Right ventricle myocardium inferior (tissue), 1 donor: ENCODE measurements around the gene SETMAR. TPM values are rescaled to one million over a fixed set of nuclear protein-coding genes. Genes with fewer than 3 reads are reported as not detected.
"Not testable (repeated sequence)": the region's sequence is repeated elsewhere in the genome, so short reads cannot be mapped to it uniquely, and the experiment has no call there.

Experiments
- ATAC-seq: fragments of 200-7000 bp; cut with Tn5 transposase; one replicate; pipeline ENCODE4 v1.9.1; 2020; ENCODE audit warnings: mild to moderate bottlenecking, moderate library complexity
- DNase-seq: peaks from one replicate; pipeline ENCODE4 v3.0.0; 2021; ENCODE audit errors: missing footprints
- intact Hi-C: fragments of 100-400 bp; cut with DNase I; formaldehyde crosslinking; loops from one replicate; pipeline ENCODE4 v1.11.0; 2022
- total RNA-seq: library from RNA; stranded (reverse); fragmentation: NEBNext Ultra II Directional; extraction: Animal tissue kit (Norgen Biotek cat#: 25700); gene quantifications from one replicate; pipeline ENCODE4 v1.2.1, GENCODE V29; 2021
- donor health status: DM: no; HTN: yes; CAD: no; lungs with severe emphysema.

The SETMAR gene
- total RNA-seq, 1 donor from 2014 or later, result 15.9 TPM

- intact Hi-C loops, result no loop called here
- ATAC-seq (no peak), DNase-seq (no peak)
Observed at GRCh38 chr3:4309491-4310128, 6.4 kb downstream of the SETMAR start.

GRCh38 chr3:4310971-4311370 is 7.8 kb downstream of the SETMAR start:
- intact Hi-C loops, result no loop called here
- no peak for ATAC-seq

DNA sequence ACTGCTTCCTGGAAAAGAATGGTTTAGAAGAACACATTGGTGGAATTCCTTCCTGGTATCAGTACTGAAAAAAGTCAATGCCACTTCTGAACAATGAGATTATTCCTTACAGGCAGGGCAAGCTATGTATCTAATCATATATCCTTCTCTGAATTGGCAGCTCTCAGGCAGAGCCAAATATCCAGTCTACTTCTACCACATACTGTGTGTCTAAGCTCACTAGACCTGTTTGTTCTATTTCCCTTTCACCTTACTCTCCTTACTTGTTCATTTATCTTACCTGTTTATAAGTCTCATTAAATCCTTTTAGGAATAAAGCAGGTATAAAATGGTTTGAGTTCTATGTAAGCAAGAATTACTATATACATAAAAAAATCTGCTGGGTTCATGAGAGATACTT is 8.3 kb downstream of the SETMAR start:
- intact Hi-C loops, result no loop called here
- DNase-seq (no peak), ATAC-seq (no peak)

More at GRCh38 chr3:4310971-4311370, 7.8 kb downstream of the SETMAR start:
- DNase-seq, result no peak

GRCh38 chr3:4313606-4314293 is 10.6 kb downstream of the SETMAR start:
- ATAC-seq (no peak), DNase-seq (no peak)
- intact Hi-C loops, result no loop called here

- DNase-seq, result no peak
- no peak for ATAC-seq
- intact Hi-C loops, result no loop called here
Observed at GRCh38 chr3:4314688-4315087, 11.5 kb downstream of the SETMAR start.

DNA sequence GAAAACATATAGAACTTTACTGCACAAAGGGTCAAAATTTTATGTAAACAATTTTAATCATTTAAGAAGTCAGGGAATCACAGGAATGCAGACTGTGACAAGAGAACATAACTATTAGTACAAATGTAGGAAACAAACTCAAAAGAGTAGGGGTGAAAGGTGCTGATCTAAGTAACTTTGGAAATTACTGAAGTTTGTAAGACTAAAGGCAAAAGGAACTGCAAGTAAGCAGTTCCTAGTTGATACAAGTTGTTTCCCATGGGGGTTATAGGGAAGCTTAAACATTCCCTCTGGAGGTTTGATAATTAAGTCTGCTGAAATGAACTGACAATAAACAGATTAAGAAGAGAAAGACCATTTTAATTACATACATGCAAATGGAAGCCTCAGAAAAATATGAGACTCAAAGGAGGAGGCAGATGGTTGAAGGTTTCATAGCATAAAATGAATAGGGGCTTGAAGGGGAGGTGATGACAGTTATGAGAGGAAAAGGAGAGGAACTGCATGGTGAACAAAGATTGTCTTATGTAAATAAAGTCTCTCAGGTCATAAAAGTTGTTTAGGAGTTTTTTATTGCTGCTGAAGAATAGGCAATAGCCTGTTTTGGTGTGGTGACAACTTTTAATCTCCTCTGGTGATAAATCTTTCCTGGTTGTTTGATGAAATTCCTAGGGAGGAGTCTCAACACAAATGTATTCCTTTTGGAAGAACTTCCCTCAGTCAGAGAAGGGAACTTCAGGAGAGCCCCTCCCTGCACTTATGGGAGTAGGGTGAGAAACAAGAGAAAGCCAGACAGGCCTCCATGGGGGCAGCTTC is 17.1 kb downstream of the SETMAR start:
- intact Hi-C loops, result no loop called here
- DNase-seq (no peak), ATAC-seq (no peak)

DNA sequence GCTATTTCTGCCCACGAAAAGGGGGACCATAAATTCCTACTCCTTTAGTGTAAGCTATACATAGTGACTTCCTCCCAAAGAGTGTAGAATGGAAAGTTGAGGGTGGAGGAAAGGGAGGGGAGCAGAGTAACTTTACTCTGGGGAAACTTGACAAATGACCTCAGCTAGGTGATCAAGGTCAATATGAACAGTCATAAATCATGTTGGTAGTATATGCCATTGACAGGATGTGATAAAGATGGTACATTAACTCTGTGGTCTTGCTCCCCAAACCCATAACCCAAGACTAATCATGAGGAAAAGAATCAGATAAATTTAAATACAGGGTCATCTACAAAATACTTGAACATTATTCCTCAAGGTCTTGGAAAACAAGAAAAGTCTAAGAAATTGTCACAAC is 18.6 kb downstream of the SETMAR start:
- DNase-seq (no peak), ATAC-seq (no peak)
- intact Hi-C loops, result no loop called here

DNA sequence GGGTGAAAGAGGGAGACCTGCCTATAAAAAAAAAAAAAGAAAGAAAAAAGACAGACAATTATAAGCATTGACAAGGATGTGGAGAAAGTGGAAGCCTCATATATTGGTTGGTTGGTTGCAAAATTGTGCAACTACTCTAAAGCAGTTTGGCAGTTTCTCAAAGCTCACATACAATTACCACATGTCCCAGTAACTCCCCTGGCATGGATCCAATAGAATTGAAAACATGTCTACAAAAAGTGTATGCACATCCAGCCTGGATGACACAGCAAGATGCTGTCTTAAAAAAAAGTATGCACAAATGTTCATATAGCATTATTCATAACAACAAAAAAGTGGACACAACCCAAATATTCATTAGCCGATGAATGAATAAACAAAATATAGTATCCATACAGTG is 19.5 kb downstream of the SETMAR start:
- intact Hi-C loops, result no loop called here
- ATAC-seq, result peak; percentile 10

GRCh38 chr3:4323246-4324027 is 20.3 kb downstream of the SETMAR start:
- DNase-seq (no peak), ATAC-seq (no peak)
- intact Hi-C loops, result no loop called here

More for the DNA sequence above, 19.5 kb downstream of the SETMAR start:
- no peak for DNase-seq

DNA sequence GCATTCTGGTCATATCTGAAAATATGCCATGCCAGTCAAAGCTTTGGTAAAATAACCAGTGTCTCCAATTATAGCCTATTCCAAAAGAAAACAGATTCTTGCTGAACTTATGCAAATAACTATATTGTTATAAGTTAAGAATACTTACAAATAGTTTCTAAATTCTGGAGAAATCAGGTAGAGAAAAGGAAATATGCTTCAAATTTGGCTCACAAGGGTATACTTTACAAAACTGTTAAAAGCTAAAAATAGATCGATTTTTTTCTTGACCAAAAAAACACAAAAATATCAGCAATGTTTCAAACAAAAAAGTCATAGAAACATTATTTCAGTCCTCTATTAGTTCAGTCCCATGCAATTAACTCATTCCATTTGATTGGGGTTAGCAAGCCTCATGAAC is 23.7 kb downstream of the SETMAR start:
- ATAC-seq (no peak), DNase-seq (no peak)
- intact Hi-C loops, result no loop called here

DNA sequence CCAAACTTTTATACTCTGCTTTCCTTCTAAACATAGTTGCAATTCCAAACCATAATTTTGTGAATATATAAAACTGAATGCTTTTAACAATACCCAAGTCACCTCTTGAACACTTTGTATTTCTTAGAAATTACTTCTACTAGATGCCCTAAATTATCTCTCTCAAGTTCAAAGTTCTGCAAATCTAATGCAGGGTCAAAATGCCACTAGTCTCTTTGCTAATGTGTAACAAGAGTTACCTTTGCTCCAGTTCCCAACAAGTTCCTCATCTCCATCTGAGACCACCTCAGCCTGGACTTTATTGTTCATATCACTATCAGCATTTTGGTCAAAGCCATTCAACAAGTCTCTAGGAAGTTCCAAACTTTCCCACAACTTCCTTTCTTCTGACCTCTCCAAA is 26.6 kb downstream of the SETMAR start:
- not testable (repeated sequence) for ATAC-seq

GRCh38 chr3:4332111-4332510 is 28.9 kb downstream of the SETMAR start:
- intact Hi-C loops, result no loop called here
- DNase-seq (no peak), ATAC-seq (no peak)

More for the DNA sequence above, 26.6 kb downstream of the SETMAR start:
- DNase-seq, intact Hi-C loops: not testable (repeated sequence)

DNA sequence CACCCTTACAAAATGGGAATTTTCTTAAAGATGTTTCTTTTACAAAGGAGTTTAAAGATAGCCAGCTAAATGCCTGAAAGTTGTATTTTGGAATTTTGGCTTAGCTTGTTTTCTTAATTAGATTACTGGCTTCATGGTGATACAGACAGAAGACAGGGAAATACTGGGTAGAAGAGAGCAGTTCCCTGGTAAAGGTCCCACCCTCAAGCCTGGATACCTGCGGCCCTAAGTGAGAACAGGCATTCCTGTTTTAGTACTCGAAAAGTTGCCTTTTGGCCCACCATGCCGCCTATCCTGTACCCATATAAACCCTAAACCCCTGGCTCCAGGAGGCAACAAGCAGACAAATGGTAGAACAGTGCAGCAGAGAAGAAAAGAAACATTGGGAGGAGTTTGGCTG is 29.4 kb downstream of the SETMAR start:
- no peak for DNase-seq
- no peak for ATAC-seq
- intact Hi-C loops, result no loop called here

DNA sequence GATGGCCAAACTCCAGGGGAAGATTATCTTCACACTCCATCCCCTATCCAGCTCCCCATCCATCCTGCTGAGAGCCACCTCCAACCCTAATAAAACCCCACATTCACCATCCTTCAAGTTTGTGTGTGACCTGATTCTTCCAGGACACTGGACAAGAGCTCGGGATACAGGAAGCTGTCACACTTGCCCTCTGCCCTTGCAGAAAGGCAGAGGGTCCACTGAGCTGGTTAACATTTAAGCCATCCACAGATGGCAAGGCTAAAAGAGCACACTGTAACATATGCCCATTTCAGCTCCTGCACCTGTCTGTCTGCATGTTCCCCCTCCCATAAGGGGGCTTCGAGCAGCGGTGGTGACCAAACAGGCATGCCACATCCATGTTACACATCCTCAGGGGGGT is 29.8 kb downstream of the SETMAR start:
- DNase-seq (no peak), ATAC-seq (no peak)
- intact Hi-C loops, result no loop called here

- intact Hi-C loops, result no loop called here
- ATAC-seq, result no peak
- no peak for DNase-seq
Observed at GRCh38 chr3:4334548-4334947, 31.4 kb downstream of the SETMAR start.

DNA sequence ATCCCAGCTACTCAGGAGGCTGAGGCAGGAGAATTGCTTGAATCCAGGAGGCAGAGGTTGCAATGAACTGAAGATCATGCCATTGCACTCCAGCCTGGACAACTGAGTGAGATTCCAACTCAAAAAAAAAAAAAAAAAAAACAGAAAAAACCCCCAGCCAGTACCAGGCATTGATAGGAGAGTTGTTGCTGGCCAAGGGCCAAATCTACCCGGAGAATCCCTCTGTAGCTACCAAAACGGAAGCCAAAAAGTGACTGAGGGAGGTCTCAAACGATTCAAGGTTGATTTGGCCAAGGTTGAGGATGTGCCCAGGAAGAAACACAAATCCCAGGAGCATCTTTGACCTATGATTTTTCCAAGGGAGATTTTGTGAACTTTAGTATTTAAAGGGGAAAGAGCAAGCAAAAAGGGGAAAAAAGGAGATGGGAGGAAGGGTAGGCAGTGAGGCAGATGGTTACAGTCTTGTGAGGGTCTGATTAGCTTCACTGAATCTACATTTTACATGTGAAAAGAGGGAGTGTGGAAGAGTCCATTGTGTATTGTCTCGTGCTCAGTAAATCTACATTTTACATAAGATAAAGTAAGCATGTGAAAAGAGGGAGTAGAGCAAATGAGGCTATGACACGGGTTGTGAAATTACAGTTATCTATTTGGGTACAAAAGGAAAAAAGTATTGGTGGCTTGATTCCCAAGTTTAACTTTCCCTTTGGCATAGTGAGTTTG is 32.8 kb downstream of the SETMAR start:
- ATAC-seq (no peak), DNase-seq (no peak)
- intact Hi-C loops, result no loop called here

DNA sequence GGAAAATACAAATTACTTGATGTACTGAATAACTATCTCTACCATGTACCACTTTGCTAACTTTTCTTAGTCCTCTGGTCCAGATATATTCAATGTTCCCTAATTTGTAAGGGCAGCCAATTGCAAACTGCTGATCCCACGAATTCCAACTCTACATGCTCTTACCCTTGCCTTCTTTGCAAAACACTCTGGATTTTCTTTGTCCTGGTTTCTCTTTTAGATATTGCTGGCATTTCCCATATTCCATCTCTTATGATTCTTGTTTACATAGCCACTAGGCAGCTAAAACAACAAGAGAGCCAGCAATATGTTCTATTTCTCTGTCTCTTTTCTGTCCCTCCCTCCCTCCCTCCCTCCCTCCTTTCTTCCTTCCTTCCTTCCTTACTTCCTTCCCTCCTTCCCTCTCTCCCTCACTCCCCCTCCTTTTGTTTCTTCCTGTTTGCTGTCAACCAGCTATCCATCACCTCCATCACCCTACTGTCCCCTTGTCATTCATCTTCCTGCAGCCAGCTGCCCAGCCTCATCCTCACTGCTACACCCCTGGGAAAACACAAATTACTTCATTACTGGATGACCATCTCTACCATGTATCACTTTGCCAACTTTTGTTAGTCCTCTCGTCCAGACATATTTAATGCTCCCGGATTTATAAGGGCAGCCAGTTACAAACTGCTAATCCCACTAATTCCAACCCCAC is 33.8 kb downstream of the SETMAR start:
- DNase-seq (no peak), ATAC-seq (no peak)
- intact Hi-C loops, result no loop called here

DNA sequence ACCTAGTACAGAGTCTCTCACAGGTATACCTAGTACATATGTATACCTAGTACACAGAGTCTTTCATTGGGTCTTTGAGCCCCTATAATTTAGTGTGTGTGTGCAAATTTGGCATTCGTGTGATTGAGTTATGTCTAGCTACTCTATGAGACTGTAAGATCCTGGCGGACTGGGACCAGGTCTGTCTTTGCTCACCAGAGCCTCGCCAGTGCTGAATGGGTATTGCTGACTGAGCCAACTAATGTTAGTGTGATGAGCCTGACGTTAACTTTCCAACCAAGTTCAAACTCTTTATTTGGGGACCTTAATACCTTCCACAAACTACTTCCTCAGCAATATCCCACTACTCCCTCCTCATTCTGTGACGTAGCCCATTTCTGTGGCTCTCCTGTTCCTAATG is 35.6 kb downstream of the SETMAR start:
- DNase-seq, result no peak
- no peak for ATAC-seq
- intact Hi-C loops, result no loop called here
